ENCODE results near the gene CEP295NL. TPM values are rescaled to one million over a fixed set of nuclear protein-coding genes. Genes with fewer than 3 reads are reported as not detected.

CEP295NL gene
- total and polyA plus RNA-seq, 3 experiments from 2014 or later, result not detected

GRCh38 chr17:78842881-78843565 lies 60.0 kb downstream of the CEP295NL start:
- no peaks in the 10 kb centered on the region for H3K27me3 ChIP-seq (ENCODE audit: insufficient read depth, low read length, poor library complexity, severe bottlenecking)
- ChIA-PET POLR2A (no interaction called here), CTCF (interaction anchor here (0.6 to 2.0 kb wide), 6 partner anchors 10 to 346 kb away, joined by 3 to 6 read pairs (median 4); no protein-coding TSS in a partner anchor)
- peak; percentile 41 to 75 (median 56) for DNase-seq
- no peak overlapping the region for H3K27ac ChIP-seq (ENCODE audit: low read depth, low read length)
- H3K9me3 Mint-ChIP-seq, result no peaks in the 10 kb centered on the region
- peak overlapping the region in 7 of 8 donors; percentile 36 to 98 (median 79) for H3K27ac Mint-ChIP-seq
- H3K4me3 ChIP-seq (ENCODE audit: low read length), result no peak overlapping the region
- H3K4me1 ChIP-seq (ENCODE audit: insufficient read depth, low read length), result peaks cover 31% of the 10 kb centered on the region
- peaks cover 24 to 40% (median 30%) of the 10 kb centered on the region in 3 donors for H3K4me1 Mint-ChIP-seq
- H3K4me3 Mint-ChIP-seq, result peak overlapping the region in 3 of 7 donors; percentile 12 to 73 (median 44)
- H3K36me3 Mint-ChIP-seq, result peaks cover 3 to 22% (median 4%) of the 10 kb centered on the region in 3 donors
- H3K9me3 ChIP-seq (ENCODE audit: low read length), result no peaks in the 10 kb centered on the region
- no peaks in the 10 kb centered on the region for H3K36me3 ChIP-seq (ENCODE audit: insufficient read depth, low read length)
- H3K27me3 Mint-ChIP-seq, result peaks cover 0 to 2% of the 10 kb centered on the region in 2 donors

- POLR2A ChIA-PET, result interaction anchor here (0.7 to 1.7 kb wide), 5 partner anchors 22 to 1149 kb away, joined by 3 to 6 read pairs (median 3); no protein-coding TSS in a partner anchor
- Mint-ChIP-seq H3K4me1 (peaks cover 41 to 61% (median 50%) of the 10 kb centered on the region in 3 donors), H3K27ac (peak within 1 kb of the TSS; percentile 95 to 99 (median 98)), H3K9me3 (no peaks in the 10 kb centered on the region), H3K27me3 (peaks cover 0 to 2% of the 10 kb centered on the region in 2 donors), H3K36me3 (peaks cover 10 to 41% (median 14%) of the 10 kb centered on the region in 3 donors), H3K4me3 (peak within 1 kb of the TSS; percentile 90 to 99 (median 97))
- Histone ChIP-seq H3K36me3 (ENCODE audit: insufficient read depth, low read length) (peaks cover 16% of the 10 kb centered on the region), H3K27me3 (ENCODE audit: insufficient read depth, low read length, poor library complexity, severe bottlenecking) (no peaks in the 10 kb centered on the region), H3K27ac (ENCODE audit: low read depth, low read length) (peak within 1 kb of the TSS; percentile 96), H3K4me3 (ENCODE audit: low read length) (peak within 1 kb of the TSS; percentile 91), H3K9me3 (ENCODE audit: low read length) (no peaks in the 10 kb centered on the region), H3K4me1 (ENCODE audit: insufficient read depth, low read length) (peaks cover 31% of the 10 kb centered on the region)
- peak; percentile 99 to 100 (median 99) for DNase-seq
- CTCF ChIA-PET, result interaction anchor here (0.6 to 1.0 kb wide), 6 partner anchors 42 to 395 kb away, joined by 3 read pairs; no protein-coding TSS in a partner anchor
Measured at GRCh38 chr17:78840780-78841611, 62.0 kb downstream of the CEP295NL start, which contains the start of gene USP36. TSS of gene USP36 (minus strand) at chr17:78840814. CDS start at chr17:78836363, 4,451 bp downstream.

Other genes with a start within 250 kb of the CEP295NL start
- 100 to 1,000 TPM; 115 to 129 TPM for gene CYTH1, start 120.9 kb downstream of the CEP295NL start, total RNA-seq
- gene CYTH1, start 120.9 kb downstream of the CEP295NL start, polyA plus RNA-seq, result 279 TPM
- gene USP36, start 62.4 kb downstream of the CEP295NL start, total RNA-seq, result 100 to 1,000 TPM; 118 to 122 TPM
- gene USP36, start 62.4 kb downstream of the CEP295NL start, polyA plus RNA-seq, result 43.2 TPM
- 1 to 10 TPM; 1.3 to 1.6 TPM for gene TIMP2, start 22.2 kb upstream of the CEP295NL start, total RNA-seq
- gene TIMP2, start 22.2 kb upstream of the CEP295NL start, polyA plus RNA-seq, result 0.08 TPM
- 1 to 10 TPM; 8.6 to 9.1 TPM for gene LGALS3BP, start 76.7 kb upstream of the CEP295NL start, total RNA-seq
- 23.1 TPM for gene LGALS3BP, start 76.7 kb upstream of the CEP295NL start, polyA plus RNA-seq
- gene CANT1, start 106.6 kb upstream of the CEP295NL start, total RNA-seq, result 10 to 100 TPM; 45.5 to 47.3 TPM
- 13.4 TPM for gene CANT1, start 106.6 kb upstream of the CEP295NL start, polyA plus RNA-seq
- under 1 TPM in 1 of 2 experiments, not detected in 1; 0.22 TPM for gene C1QTNF1, start 121.0 kb upstream of the CEP295NL start, total RNA-seq
- not detected for gene C1QTNF1, start 121.0 kb upstream of the CEP295NL start, polyA plus RNA-seq
- gene ENGASE, start 171.6 kb upstream of the CEP295NL start, total RNA-seq, result 10 to 100 TPM; 33.2 to 38.3 TPM
- gene ENGASE, start 171.6 kb upstream of the CEP295NL start, polyA plus RNA-seq, result 3.5 TPM

Data from CD8-positive, alpha-beta memory T cell (primary cell).